Thyroid gland (tissue), 4 donors: ENCODE data around the gene PDE1C. TPM values are rescaled to one million over a fixed set of nuclear protein-coding genes. Genes with fewer than 3 reads are reported as not detected.
A peak's percentile ranks its signal among the peaks of the same experiment; 100 is the strongest.

Experiments
- DNase-seq, 2 donors: peaks; one replicate each; pipeline ENCODE4 v3.0.0-alpha.2; 2019
- H3K27ac ChIP-seq, 3 donors: fragments of 200-600 bp; sonication (generic); 1 replicate in 2 of 3; 2 replicates in 1 of 3; pipeline ENCODE4 v1.5.1; 2016 to 2019; ENCODE audit warnings: mild to moderate bottlenecking in 1 of 3, moderate library complexity in 1 of 3
- H3K27me3 ChIP-seq: fragments of 200-600 bp; sonication (generic); one replicate; pipeline ENCODE4 v1.5.1; 2019
- H3K36me3 ChIP-seq, 2 donors: fragments of 200-600 bp; sonication (generic); one replicate each; pipeline ENCODE4 v1.5.1; 2016 to 2019
- H3K4me1 ChIP-seq, 2 donors: fragments of 200-600 bp; sonication (generic); one replicate each; pipeline ENCODE4 v1.5.1; 2017 to 2019
- H3K4me3 ChIP-seq, 3 donors: fragments of 200-600 bp; sonication (generic); replicated peaks in 1 of 3; 1 replicate in 2 of 3; 2 replicates in 1 of 3; pipeline ENCODE4 v1.5.1; 2016; ENCODE audit warnings: mild to moderate bottlenecking in 1 of 3
- H3K9me3 ChIP-seq: fragments of 200-600 bp; sonication (generic); one replicate; pipeline ENCODE4 v1.5.1; 2017
- CTCF ChIP-seq, 6 experiments: fragments of 200-600 bp in 3 of 6; fragments of 450-650 bp in 3 of 6; sonication (generic) in 3 of 6; IDR thresholded peaks; one replicate each; pipeline ENCODE4 v1.5.1; 2016 to 2019; ENCODE audit warnings: antibody characterized with exemption in 6 of 6, mild to moderate bottlenecking in 2 of 6, inconsistent platforms in 1 of 6, moderate library complexity in 1 of 6
- POLR2A ChIP-seq, 2 donors: fragments of 450-650 bp; IDR thresholded peaks; one replicate each; pipeline ENCODE4 v1.6.1; 2017; ENCODE audit warnings: antibody characterized with exemption in 2 of 2, mild to moderate bottlenecking in 2 of 2, moderate library complexity in 1 of 2
- WGBS, 2 donors: methylation state at CpG; one replicate each; pipeline ENCODE4 v1.1.5; 2017; 5-methylcytosine and 5-hydroxymethylcytosine counted together
- intact Hi-C: fragments of 100-400 bp; cut with DNase I; formaldehyde crosslinking; loops from one replicate; pipeline ENCODE4 v1.15.1; 2023
- total RNA-seq, 4 donors: library from RNA; depleted of rRNA; stranded (reverse); fragments of >200 nt; gene quantifications; one replicate each; pipeline ENCODE4 v1.2.3, GENCODE V29; 2016

The PDE1C gene
- total RNA-seq, 4 donors from 2014 or later: 2.8 to 7.8 (median 4.0) TPM

- H3K4me3 ChIP-seq: no peak overlapping the region
- no peaks in the 10 kb centered on the region for H3K36me3 ChIP-seq
- TF ChIP-seq CTCF (IDR thresholded peaks at IDR 0.05): no peak
- no peak for TF ChIP-seq POLR2A (IDR thresholded peaks at IDR 0.05)
- no peak overlapping the region for H3K27ac ChIP-seq
- DNase-seq: no peak
- H3K4me1 ChIP-seq: no peaks in the 10 kb centered on the region
- H3K9me3 ChIP-seq: no peaks in the 10 kb centered on the region
- H3K27me3 ChIP-seq: no peaks in the 10 kb centered on the region
- intact Hi-C loops: no loop called here
- 90 to 91% methylated on average over 4 of the region's 4 CpGs for WGBS, 2 donors
These were observed 5.4 kb upstream of the PDE1C start for GRCh38 chr7:32075612-32076011.

DNA sequence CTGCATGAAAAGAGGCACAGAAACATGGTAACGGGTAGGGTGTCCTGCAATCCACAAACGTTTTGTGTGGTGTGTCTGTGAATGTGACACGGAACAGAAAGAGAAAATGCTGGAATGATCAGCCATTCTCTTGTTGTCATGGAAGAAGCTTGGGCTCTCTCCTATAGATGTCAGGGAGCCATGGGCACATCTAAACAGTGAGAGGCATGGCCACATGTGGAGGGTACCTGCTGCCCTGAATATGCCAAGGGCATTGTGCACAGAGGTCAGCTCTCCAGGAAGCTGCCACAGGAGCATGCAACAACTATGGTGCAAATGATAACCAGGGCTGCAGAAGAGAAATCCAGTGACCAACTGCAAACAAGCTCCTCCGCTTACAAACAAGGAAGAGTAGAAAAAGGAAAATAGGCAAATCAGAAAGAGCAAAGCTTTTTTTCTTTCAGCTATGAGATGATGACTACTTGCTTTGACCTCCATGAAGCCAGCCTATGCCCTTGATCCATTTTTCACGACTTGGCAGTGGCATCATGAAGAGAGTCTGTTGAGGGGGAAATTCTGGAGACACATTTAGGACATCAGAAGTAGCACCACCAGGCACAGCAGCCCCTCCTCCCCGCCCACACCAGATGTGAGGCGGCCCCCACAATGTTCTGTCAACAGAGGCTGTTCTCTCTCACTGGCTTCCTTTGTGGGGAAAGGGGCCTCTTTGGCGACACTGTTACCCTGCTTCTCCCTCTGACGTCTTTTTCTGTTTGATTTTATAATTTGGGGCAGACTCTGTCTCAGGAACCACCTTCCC lies 4.8 kb upstream of the PDE1C start:
- intact Hi-C loops: no loop called here
- Histone ChIP-seq H3K27ac (no peak overlapping the region), H3K4me3 (no peak overlapping the region), H3K27me3 (no peaks in the 10 kb centered on the region), H3K4me1 (no peaks in the 10 kb centered on the region), H3K36me3 (no peaks in the 10 kb centered on the region), H3K9me3 (no peaks in the 10 kb centered on the region)
- 71 to 75% methylated on average over 9 of the region's 9 CpGs for whole genome bisulfite sequencing, 2 donors
- DNase-seq: no peak
- TF ChIP-seq POLR2A (IDR thresholded peaks at IDR 0.05) (no peak), CTCF (IDR thresholded peaks at IDR 0.05) (no peak)

- Histone ChIP-seq H3K4me3 (no peak overlapping the region), H3K9me3 (no peaks in the 10 kb centered on the region), H3K36me3 (no peaks in the 10 kb centered on the region), H3K27me3 (no peaks in the 10 kb centered on the region), H3K27ac (no peak overlapping the region), H3K4me1 (no peaks in the 10 kb centered on the region)
- no peak for TF ChIP-seq POLR2A (IDR thresholded peaks at IDR 0.05)
- no peak for TF ChIP-seq CTCF (IDR thresholded peaks at IDR 0.05)
- intact Hi-C loops: no loop called here
- WGBS, 2 donors: 74 to 76% methylated on average over 1 of the region's 1 CpG
- no peak for DNase-seq
These were observed 3.3 kb upstream of the PDE1C start for GRCh38 chr7:32073533-32073932.

GRCh38 chr7:32072397-32072796 lies 2.2 kb upstream of the PDE1C start:
- H3K9me3 ChIP-seq: no peaks in the 10 kb centered on the region
- H3K27ac ChIP-seq: no peak overlapping the region
- TF ChIP-seq CTCF (IDR thresholded peaks at IDR 0.05) (no peak), POLR2A (IDR thresholded peaks at IDR 0.05) (no peak)
- H3K4me3 ChIP-seq: no peak overlapping the region
- intact Hi-C loops: no loop called here
- no peaks in the 10 kb centered on the region for H3K36me3 ChIP-seq
- no peaks in the 10 kb centered on the region for H3K4me1 ChIP-seq
- 71 to 77% methylated on average over 2 of the region's 2 CpGs for WGBS, 2 donors
- DNase-seq: no peak
- H3K27me3 ChIP-seq: no peaks in the 10 kb centered on the region

DNA sequence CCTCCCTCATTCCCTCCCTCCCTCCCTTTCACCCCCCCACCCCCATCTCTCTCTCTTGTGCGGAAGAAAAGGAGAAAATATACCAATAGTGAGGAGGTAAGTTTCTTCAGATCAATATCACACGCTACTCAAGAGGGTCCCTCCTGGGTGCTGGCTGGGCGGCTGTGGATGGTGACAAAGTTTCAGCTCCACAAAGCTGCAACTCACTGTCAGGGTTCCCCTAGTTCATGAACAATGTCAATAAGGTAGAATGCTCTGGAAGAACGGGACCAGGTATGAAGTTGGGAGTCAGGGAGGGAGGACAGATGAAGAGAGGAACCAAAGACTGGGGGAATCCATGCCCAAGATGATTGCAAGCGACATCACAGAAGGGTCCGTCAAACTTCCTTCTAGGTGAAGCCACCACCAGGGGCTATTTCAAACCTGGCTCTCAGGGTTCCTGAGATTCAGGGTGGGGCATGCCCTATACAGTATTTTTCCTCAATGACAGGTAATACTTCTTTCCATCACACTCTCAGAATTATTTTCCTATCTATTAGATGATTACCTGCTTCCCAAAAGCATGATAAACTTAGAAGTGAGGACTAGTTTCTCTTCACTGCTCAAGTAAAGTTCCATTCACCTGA lies 1.4 kb upstream of the PDE1C start:
- WGBS, 2 donors: 32 to 38% methylated on average over 6 of the region's 6 CpGs

More for the DNA sequence above, 1.4 kb upstream of the PDE1C start:
- Histone ChIP-seq H3K27ac (no peak overlapping the region), H3K9me3 (no peaks in the 10 kb centered on the region), H3K36me3 (no peaks in the 10 kb centered on the region), H3K4me3 (peak overlapping the region in 1 of 3 donors; percentile 21), H3K4me1 (no peaks in the 10 kb centered on the region), H3K27me3 (no peaks in the 10 kb centered on the region)
- intact Hi-C loops: no loop called here
- no peak for DNase-seq
- no peak for TF ChIP-seq CTCF (IDR thresholded peaks at IDR 0.05)
- TF ChIP-seq POLR2A (IDR thresholded peaks at IDR 0.05): no peak
